Measurements from ENCODE around the gene HLA-DOA.

HLA-DOA gene

GRCh38 chr6:32977272-32977952, 32.0 kb downstream of the HLA-DOA start:
- no peak for DNase-seq

- no peak for DNase-seq
These were observed 32.9 kb downstream of the HLA-DOA start for GRCh38 chr6:32976334-32977069.

DNA sequence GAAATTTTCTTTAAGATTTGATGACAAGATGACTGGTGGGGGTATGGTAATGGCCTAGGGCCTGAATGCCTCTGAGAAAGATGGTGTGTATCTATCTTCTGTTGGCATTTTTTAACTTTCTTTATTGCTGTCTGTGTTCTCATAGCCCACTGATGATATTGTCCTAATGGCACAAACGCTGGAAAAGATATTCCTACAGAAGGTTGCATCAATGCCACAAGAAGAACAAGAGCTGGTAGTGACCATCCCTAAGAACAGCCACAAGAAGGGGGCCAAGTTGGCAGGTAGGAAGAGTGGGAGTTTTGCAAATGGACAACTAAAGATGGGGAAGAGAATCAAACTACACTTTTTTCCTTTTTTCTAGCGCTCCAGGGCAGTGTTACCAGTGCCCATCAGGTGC, 33.5 kb downstream of the HLA-DOA start:
- no peak for DNase-seq

DNA sequence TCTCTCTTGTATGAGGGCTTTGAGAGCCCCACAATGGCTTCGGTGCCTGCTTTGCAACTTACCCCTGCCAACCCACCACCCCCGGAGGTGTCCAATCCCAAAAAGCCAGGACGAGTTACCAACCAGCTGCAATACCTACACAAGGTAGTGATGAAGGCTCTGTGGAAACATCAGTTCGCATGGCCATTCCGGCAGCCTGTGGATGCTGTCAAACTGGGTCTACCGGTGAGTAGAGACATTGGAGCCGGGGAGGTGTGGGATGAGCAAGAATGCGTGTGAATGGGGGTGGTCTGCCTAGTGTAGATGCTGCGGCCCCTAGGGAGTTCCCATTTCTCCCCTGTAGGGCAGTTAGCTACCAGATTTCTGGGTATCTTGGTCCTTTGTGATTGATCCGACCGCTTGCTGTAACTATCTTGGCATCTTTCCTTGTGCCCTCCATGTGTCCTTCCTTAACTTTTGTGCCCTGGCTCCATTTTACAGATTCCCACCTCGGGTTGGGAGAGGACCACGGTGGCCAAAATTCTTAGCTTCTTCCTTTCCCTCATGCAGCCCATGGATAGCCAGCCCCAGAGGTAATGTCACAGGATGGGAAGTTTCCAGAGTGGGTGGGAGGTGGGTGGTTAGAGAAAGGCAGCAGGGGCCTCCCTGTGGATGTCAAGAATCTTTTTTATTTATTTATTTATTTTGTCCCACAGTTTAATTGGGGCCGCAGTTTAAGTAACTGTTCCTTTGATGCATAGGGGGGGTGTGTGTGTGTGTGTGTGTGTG, 34.7 kb downstream of the HLA-DOA start:
- no peak for DNase-seq

DNA sequence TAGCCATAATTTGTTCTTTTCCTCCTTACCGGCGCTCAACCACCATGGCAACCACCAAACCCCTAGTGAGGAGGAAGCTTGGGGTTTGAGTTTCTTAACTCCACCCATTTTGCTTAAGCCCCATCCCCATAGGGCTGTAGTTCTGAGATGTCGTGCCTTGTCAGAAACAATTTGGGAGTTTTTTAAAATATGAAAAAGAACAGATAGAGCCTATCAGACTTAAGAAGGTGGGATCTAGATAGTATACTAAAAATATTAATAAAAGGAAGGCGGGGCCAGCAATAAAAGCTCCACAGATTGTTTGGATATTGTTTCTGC, 35.4 kb downstream of the HLA-DOA start:
- DNase-seq: peak; percentile 70

DNA sequence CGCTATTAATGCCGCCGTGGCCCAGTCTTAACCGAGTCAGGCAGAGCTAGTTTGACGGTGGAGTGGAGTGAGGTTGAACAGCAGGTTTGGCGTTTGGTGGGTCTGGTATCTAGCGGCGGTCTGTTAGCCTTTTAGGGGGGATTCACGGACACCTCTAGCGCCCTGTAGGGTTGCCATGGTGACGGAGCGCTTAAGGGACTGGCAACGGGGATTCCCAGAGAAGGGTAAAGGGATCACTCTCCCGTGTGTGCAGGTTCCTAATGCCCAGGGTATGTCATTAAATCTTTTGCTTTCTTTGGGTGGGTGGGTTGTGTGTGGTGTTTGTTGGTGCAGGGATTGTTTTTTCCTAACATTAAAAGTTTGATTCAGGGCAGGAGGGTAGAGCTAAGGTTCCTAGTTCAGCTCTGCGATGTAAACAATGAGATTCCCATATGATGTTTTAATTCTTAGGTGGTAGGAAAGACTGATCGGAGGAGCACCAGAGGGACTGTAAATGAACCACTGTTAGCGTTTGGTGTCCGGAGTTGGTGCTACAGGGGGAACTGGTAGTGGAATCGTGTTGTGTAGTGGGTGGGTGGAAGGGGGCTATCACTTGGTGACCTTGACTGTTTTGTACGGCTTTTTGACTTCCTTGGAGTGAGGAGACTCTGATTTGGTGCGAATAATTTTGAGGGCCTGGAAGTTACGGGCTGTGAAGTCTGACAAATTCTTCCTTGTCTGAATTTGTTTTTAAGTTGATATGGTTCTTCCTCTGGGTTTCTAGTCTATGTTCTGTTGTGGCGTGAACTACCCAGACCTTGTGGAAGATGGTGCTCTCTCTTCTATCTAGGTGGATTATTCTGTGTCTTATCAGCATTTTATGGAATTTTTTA, 36.0 kb downstream of the HLA-DOA start:
- DNase-seq: peak; percentile 83

DNA sequence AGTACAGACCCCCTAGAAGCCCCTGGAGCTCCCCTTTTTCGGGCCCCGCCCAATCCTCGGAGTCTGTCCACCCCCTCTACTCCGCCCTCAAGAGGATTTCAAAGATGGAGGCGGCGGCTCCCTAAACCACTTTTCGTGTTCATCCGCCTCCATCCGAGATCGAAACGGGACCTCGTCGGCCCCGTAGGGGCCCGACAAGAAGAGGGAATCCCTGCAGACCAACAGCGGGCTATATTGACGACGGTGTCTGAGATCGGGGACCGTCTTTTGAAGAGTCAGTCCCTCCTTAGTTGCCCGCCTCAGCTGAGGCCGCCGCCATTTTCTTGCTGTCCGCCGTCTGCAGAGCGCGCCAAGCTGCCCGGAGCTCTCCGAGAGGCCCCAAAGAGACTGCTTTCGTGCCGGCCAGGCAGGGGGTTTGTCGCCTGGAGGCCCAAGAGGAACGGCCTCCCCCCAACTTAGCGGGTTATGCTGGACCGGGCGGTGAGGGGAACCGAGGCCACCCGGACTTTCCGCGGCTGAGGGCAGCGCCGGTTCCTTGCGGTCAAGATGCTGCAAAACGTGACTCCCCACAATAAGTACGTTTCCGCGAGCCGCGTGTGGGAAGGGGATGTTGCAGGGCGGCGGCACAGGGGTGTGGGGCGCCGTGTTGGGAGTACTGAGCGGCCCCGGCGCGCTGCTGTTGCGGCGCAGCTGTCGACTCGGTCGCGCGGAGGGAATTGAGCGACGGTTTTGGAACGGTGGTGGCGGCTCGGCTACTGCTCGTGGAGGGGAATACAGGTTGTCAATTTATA, 36.8 kb downstream of the HLA-DOA start:
- DNase-seq: peak; percentile 70

DNA sequence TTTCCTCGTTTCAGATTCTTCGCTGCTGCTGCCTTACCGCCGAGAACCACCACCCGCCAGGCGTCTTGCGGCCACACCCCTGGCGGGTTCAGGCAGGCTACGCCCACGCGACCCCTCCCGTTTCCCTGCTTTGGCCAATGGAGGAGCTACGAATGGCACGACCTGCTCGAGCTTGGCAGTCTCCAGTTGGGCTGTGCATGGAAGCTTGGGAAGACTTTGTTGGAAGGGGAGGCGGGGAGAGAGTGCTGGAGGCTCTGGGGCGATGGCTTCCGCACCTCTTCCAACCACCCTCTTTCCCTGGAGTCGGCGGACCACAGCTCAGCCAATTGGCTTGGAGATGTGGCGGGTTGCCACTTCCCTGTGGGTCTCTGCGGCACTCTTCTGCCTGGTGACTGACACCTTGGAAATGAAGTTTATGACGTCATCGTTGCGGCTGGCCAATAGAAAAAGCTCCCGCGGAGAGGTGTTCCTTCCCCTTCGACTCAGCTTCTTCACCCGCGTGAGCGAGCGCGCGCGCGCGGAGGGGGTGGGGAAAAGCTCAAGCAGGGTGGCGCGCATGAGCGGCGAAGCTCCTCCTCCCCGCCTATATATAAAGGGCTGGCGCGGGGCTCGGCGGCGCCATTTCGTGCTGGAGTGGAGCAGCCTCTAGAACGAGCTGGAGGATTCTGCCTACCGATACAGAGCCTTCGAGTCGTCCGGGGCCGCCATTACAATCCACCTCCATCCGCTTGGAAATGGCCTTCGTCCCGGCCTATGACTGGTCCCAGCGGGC, 37.6 kb downstream of the HLA-DOA start:
- DNase-seq: peak; percentile 100

DNA sequence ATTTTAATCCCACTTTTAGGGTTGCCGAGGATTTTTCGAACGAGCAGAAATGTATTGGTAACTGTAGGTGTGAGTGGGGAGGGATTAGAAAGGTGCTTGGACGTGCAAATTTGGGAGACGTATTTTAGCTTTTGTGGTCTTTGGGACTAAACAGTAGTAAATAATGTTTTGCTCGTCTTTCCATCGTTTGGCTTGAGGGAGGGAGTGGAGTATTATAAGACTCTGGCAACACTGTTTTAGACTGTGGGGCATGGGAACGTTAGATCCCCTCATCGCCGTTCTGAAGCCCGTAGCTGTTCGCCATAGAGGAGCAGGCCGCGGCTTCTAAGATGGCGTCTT, 38.2 kb downstream of the HLA-DOA start:
- DNase-seq: no peak

DNA sequence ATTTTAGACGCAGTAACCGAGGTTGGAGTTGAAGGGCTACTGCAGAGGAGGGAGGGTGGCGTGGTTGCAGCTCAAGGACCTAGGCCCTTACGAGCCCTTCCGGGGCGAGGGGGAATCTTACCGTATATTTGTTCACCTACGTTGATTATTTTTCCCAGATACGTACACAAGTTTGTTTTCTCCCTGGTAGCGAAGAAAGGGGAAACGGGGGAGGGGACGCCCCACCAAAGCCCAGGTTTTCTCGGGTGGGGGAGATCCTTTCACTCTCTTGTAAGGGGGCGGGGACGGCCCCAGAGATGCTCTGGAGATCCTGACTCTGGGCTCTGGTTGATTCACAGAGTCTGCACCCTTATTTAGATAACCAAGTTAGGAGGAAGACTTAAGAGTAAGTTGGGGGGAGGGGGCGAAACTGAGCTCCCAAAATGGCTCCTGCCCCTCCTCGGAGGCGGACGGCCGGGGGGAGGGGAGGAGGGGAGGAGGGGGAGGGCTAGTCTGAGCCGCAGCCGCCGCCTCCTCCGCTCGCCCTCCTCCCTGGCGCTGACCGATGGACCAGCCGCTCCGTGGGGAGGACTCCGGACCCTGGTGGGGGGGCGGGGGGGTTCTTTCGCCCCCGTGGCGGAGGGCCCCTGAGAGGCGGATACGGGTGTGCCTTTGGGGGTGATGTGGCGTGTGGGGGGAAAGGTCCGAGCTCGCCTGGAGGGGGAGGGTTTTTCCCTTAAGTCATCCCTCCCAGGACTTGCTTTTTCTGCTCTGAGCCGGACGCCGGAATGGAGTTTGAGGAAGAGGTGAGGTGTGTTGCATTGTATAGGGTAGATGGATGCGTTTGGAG, 38.8 kb downstream of the HLA-DOA start:
- peak; percentile 81 for DNase-seq

DNA sequence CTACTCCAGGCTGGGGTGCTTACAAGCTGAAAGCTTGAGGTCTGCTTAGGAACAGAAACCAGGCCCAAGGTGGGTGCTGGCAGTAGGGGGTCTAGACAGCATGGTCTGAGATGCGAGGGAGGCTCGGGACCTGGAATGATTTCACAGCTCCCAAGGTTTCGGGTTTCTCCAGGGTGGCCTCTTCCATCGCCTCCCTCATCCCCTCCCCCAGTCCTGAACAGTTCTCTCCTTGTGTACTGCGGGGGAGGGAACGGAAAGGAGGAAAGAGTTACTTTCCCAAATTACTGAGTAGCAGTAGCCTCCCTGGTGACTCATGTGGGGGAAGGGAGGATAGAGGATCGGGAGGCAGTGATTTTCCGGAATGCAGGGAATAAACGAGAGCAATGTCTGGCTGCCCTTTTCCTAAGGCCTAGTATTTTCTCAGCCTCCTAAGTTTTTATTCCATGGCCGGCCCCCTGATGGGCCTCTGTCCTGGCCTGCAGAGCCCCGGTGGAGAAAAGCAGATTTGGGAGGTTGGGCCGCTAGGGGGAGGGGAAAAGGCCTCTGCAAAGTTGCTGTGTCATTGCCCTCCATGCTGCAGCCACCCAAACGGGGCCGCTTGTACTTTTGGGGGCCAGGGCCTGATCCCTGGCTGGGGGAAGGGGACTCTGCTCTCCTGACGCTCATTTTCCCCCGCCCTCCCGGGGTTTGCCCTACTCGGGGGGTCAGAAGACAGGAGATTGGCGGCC, 39.5 kb downstream of the HLA-DOA start:
- peak; percentile 74 for DNase-seq

DNA sequence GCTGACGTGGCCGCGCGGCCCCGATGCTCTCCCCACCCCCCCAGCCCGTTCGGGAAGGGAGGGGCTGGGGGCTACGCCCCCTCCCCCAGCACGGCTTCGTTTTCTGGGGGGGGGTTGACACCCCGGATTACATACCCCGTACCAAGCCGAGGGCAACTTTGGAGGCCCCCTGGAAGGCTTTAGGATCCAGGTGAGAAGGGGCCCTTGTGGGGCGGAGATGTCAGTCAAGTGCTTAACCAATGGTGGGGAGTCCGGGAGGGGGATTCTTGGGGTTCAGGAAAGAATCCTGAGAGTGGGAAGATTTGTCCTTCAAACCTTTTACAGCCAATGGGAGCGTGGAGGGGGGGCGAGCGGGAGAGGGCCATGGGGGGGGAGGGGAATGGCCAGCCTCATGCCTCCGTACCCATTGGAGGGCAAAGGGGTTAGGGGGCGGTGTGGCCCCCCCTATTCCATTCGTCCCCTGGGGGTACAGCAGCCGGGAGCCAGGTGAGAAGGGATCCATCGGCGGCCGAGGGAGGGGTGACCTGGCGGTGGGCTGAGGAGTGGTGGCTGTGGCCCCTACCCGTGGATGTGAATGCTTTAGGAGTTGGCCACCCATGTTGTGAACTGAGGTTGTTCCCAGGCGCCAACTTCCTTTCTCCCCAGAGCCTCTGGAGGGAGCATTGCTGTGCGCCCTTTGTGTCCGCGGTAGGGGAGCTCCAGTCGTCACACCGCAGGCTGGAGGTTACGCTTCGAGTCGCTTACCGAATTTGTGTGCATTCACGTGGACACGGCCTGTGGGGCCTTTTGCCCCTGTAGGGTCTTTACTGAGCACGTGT, 40.3 kb downstream of the HLA-DOA start:
- peak; percentile 65 for DNase-seq

- DNase-seq: peak; percentile 97
These were observed 41.1 kb downstream of the HLA-DOA start, which contains the start of gene BRD2 for GRCh38 chr6:32968093-32968866. Gene BRD2 (plus strand): TSS chr6:32968594. CDS start chr6:32972899, 4,305 bp downstream.

DNA sequence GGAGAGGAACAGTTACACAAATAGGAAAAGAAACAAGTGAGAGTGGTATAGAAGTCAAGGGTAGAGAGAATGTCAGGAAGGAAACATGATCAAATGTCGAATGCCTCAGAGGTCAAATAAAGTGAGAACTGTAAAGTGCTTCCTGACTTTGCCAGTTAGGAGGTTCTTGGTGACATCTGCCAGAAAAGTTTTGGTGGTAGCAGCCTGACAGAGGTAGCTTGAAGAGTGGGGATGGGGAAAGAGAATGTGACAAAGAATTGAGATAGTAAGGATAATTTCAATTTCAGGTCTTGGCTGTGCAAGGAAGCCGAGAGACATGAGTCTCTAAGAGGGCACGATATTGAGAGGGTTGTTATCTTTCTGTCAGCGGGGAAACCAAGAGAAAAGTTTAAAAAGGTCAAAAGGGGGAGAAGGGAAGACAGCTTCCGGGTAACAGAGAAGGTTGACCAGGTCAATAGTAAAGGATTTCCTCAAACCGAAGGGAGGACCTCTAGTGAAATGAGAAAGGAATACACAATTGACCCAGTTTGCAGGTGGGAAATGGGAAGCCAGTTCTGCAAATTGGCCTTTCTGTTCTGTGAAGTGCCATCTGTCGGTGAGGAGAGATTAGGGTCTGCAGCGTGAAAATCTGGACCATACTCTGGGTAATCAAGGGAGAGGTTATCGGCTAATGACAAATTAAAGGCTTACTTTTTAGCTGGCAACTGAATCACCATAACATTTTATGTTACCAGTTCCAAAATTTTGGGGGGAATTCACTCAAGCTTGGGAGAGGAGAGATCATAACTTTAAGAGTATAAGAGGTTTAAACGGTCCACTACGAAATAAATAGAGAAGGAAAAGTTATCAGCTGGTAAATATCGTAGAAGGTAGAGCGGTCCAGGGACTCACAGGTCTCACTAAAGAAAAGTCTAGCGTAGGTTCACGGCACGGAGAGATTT, 42.0 kb downstream of the HLA-DOA start:
- peak; percentile 65 for DNase-seq

DNA sequence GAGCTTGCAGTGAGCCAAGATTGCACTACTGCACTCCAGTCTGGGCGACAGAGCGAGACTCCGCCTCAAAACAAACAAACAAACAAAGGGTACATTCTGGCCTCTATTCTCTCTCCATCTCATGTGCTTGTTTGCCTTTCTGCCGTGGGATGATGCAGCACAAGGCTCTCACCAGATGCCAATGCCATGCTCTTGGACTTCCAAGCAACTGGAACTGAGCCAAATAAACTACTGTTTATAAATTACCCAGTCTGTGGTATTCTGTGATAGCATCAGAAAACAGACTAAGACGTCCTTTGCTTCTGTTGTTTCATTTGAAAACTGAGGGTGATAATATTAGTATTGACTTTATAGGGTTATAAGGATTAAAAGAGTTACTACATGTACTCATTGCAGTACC, 44.6 kb downstream of the HLA-DOA start:
- DNase-seq: no peak

DNA sequence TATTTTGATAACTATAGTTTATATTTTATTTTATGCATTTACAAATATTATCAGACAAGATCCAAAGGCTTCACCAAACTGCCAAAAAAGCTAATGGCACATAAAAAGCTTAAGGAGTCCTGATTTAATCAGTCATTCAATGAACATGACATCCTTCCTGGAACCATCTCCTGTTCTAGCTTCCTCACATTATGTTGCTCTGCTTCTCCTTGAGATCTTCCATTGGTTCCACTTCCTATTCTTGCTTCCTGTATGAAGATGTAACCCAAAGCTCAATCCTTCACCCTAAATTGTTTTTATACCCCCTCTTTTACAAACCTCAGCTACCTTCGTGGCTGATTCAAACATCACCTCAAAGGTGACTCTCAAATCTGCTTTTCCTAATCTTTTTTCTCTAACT, 45.5 kb downstream of the HLA-DOA start:
- no peak for DNase-seq
